K562 (cell line): Measurements from ENCODE around the gene CRIP3. TPM values are rescaled to one million over a fixed set of nuclear protein-coding genes. Genes with fewer than 3 reads are reported as not detected.

Source experiments
- CBFA2T3 ChIP-seq: fragments of 450-650 bp; IDR thresholded peaks from 2 replicates; pipeline ENCODE4 v1.6.1; 2017
- CC2D1A ChIP-seq: fragments of 450-650 bp; IDR thresholded peaks from 2 replicates; pipeline ENCODE4 v1.6.1; 2017; ENCODE audit warnings: mild to moderate bottlenecking
- CREB3L1 ChIP-seq: fragments of 450-650 bp; IDR thresholded peaks from 2 replicates; pipeline ENCODE4 v1.6.1; 2014; ENCODE audit warnings: low read depth, mild to moderate bottlenecking, moderate library complexity, borderline replicate concordance
- DEAF1 ChIP-seq: fragments of 450-650 bp; formaldehyde crosslinking; IDR thresholded peaks from 2 replicates; pipeline ENCODE4 v1.4.0; 2020; ENCODE audit warnings: mild to moderate bottlenecking, moderate library complexity
- DIDO1 ChIP-seq: fragments of 450-650 bp; IDR thresholded peaks from 2 replicates; pipeline ENCODE4 v1.6.1; 2016; ENCODE audit warnings: low read depth, missing biosample characterization, missing genetic modification characterization
- ESRRA ChIP-seq: fragments of 450-650 bp; IDR thresholded peaks from 2 replicates; pipeline ENCODE4 v1.6.1; 2014; ENCODE audit warnings: low read depth, mild to moderate bottlenecking, moderate library complexity, borderline replicate concordance
- HEY1 ChIP-seq: fragments of 250-450 bp; sonication (Bioruptor Pico); IDR thresholded peaks from 2 replicates; pipeline ENCODE4 v1.5.0; 2020; ENCODE audit warnings: mild to moderate bottlenecking, moderate library complexity, borderline replicate concordance
- HMG20B ChIP-seq: fragments of 250-450 bp; sonication (Bioruptor Pico); IDR thresholded peaks from 2 replicates; pipeline ENCODE4 v1.5.0; 2021; ENCODE audit warnings: mild to moderate bottlenecking
- MCM7 ChIP-seq, 2 experiments: fragments of 450-650 bp; IDR thresholded peaks; 2 replicates each; pipeline ENCODE4 v1.6.1; 2016 to 2018
- MYC ChIP-seq, 2 experiments: fragments of 250-450 bp in 1 of 2; sonication (Bioruptor Pico) in 1 of 2; IDR thresholded peaks; 2 replicates each; pipeline versions ENCODE4 v1.5.1 to v1.6.1; 2012 to 2021; ENCODE audit warnings: low read depth in 2 of 2, borderline replicate concordance in 1 of 2, improper control_type of control experiment in 1 of 2, low read length in 1 of 2, mild to moderate bottlenecking in 1 of 2, moderate library complexity in 1 of 2
- RAD21 ChIP-seq, 2 experiments: fragments of 250-450 bp in 1 of 2; fragments of 450-650 bp in 1 of 2; sonication (Bioruptor Pico) in 1 of 2; formaldehyde crosslinking in 1 of 2; IDR thresholded peaks in 1 of 2; conservative IDR thresholded peaks in 1 of 2; 2 replicates each; pipeline versions ENCODE4 v1.4.0 to v1.8.0; 2020 to 2022; ENCODE audit warnings: mild to moderate bottlenecking in 2 of 2, moderate library complexity in 1 of 2
- RB1 ChIP-seq: fragments of 450-650 bp; IDR thresholded peaks from 2 replicates; pipeline ENCODE4 v1.6.1; 2017; ENCODE audit warnings: low read depth, mild to moderate bottlenecking
- TARDBP ChIP-seq: fragments of 450-650 bp; IDR thresholded peaks from 2 replicates; pipeline ENCODE4 v1.6.1; 2016
- THAP12 ChIP-seq: fragments of 250-450 bp; sonication (Bioruptor Pico); IDR thresholded peaks from 2 replicates; pipeline ENCODE4 v1.9.0; 2021; ENCODE audit warnings: mild to moderate bottlenecking, inconsistent platforms
- ZFP91 ChIP-seq: sonication (generic); formaldehyde crosslinking; IDR thresholded peaks from 2 replicates; pipeline ENCODE4 v1.8.0; 2022; ENCODE audit warnings: mild to moderate bottlenecking, missing genetic modification reagents
- ZKSCAN1 ChIP-seq: fragments of 150-350 bp; IDR thresholded peaks from 2 replicates; pipeline ENCODE4 v1.6.1; 2016; ENCODE audit warnings: low read depth, low read length
- ZNF212 ChIP-seq: fragments of 450-650 bp; formaldehyde crosslinking; IDR thresholded peaks from 2 replicates; pipeline ENCODE4 v1.4.0; 2020; ENCODE audit warnings: mild to moderate bottlenecking
- ZNF24 ChIP-seq: fragments of 450-650 bp; IDR thresholded peaks from 2 replicates; pipeline ENCODE4 v1.6.1; 2016
- ZNF583 ChIP-seq: fragments of 250-450 bp; sonication (Bioruptor Pico); IDR thresholded peaks from 2 replicates; pipeline ENCODE4 v1.4.0; 2020
- polyA plus RNA-seq, 8 experiments: library from polyadenylated mRNA; depleted of rRNA in 4 of 8; stranded (reverse) in 5 of 8; unstranded in 3 of 8; fragments of >200 nt; fragmentation: Nextera tagmentation in 2 of 8; fragmentation: Illumina TruSeq in 1 of 8; extraction: Ambion mirVana in 2 of 8; extraction: Trizol in 1 of 8; gene quantifications; 2 replicates each; pipeline versions ENCODE4 v1.2.1 to v1.2.3, GENCODE V29; 2011 to 2014; ENCODE audit warnings: inconsistent platforms in 1 of 8, missing spikeins in 1 of 8
- total RNA-seq, 7 experiments: library from RNA; depleted of rRNA in 6 of 7; stranded (reverse); fragments of >200 nt in 6 of 7; fragmentation: Illumina TruSeq in 2 of 7; extraction: Trizol in 2 of 7; gene quantifications; 2 replicates each; pipeline versions ENCODE4 v1.2.1 to v1.2.3, GENCODE V29; 2011 to 2021; ENCODE audit warnings: low replicate concordance in 1 of 7

The CRIP3 gene
- total and polyA plus RNA-seq, 9 of the 15 experiments (the other 6 are each of a cell fraction or from before 2014, with no cell fraction given): 0.36 to 2.1 (median 0.87) TPM

- TF ChIP-seq CREB3L1 (0 out of 2 replicates have a peak, but pooled peaks have one; percentile 27), RAD21 (CRISPR knock-in tag; conservative IDR thresholded peaks at IDR 0.05 in 1 of 2, IDR thresholded peaks at IDR 0.05 in 1 of 2) (peak; percentile 94 to 97), CBFA2T3 (no peak), ZKSCAN1 (no peak), DIDO1 (no peak), RB1 (peak; percentile 26; the same call in 1 of the 2 replicates), HMG20B (CRISPR knock-in tag) (no peak), ZFP91 (CRISPR knock-in tag) (no peak), HEY1 (no peak), TARDBP (0 out of 2 replicates have a peak, but pooled peaks have one; percentile 61), ESRRA (peak; percentile 44; the same call in 1 of the 2 replicates), THAP12 (CRISPR knock-in tag) (no peak), MCM7 (IDR thresholded peaks at IDR 0.05) (no peak), ZNF583 (no peak), CC2D1A (peak; percentile 78; the same call in 1 of the 2 replicates), MYC (IDR thresholded peaks at IDR 0.05; ENCODE audit: low read depth, low read length) (peak; percentile 38; the same call in 1 of the 2 replicates), MYC (CRISPR knock-in tag; IDR thresholded peaks at IDR 0.05; ENCODE audit: borderline replicate concordance, low read depth) (no peak), ZNF24 (peak; percentile 76; the same call in 1 of the 2 replicates), DEAF1 (peak; percentile 93), ZNF212 (CRISPR knock-in tag) (no peak)
Measured at GRCh38 chr6:43263314-43264178, 45.1 kb downstream of the CRIP3 start (continued).
